Eye (tissue), 1 donor: ENCODE results near the gene DNM1.

Experiments used
- DNase-seq: peaks from one replicate; pipeline ENCODE4 v3.0.0-alpha.2; 2015

Gene DNM1

DNA sequence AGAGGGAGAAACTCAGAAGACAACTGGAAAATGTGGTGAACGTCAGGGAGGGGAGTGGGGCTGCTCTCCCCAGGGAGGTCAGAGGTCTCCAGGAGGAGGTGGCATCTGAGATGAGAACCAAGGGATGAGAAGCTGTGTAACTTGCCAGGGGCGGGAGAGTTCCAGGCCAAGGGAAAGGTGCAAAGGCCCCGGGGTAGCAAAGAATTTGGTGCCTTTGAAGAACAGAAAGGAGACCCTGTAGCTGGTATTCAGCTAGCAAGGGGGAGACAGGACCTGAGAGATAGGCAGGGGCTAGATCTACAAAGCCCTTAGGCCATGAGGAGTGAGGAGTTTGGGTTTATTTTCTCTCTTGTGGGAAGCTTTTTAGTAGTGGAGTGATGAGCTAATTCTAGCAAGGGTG lies 3.3 kb downstream of the DNM1 start:
- DNase-seq: no peak

DNA sequence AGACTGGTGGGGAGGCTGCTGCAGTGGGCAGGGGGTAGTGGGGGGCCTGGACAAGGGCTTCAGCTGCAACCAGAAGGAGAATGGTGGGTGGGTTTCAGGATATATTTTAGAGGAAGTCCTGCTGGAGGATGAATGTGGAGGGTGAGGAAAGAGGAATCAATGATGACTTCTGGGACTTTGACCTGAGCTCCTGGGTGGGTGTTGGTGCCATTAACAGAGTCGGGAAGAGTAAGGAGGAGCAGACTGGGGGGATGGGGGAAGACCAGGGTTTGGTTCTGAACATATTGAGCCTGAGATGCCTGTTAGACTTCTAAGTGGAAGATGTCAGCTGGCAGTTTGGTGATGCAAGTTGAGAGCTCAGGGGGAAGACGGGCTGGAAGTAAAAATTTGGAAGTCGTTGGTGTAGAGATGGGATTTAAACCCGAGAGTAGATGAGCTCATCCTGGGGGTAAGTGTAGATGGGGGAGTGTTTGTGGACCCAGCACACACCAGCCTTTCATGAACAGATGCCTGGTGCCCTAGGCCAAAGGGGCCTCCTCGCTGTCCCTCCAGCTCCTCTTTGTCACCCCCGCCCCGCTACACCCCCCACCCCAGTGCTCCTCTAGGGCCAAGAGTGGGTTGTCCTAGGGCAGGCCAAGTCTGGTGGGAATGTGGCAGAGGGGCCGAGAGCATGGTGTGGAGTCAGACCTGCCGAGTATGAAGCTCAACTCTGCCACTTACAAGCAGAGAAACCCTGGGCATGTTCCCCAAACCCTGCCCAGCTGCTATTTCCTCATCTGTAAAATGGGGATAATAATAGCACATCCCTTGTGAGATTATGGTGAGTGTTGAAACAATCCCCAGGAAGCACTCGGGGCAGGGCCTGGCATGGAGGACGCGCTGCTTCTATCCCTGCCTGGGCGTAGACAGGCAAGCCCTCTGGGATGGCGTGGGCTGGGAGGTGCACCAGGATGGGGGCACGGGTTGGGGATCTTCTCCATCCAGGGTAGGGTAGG lies 4.0 kb downstream of the DNM1 start:
- no peak for DNase-seq

DNA sequence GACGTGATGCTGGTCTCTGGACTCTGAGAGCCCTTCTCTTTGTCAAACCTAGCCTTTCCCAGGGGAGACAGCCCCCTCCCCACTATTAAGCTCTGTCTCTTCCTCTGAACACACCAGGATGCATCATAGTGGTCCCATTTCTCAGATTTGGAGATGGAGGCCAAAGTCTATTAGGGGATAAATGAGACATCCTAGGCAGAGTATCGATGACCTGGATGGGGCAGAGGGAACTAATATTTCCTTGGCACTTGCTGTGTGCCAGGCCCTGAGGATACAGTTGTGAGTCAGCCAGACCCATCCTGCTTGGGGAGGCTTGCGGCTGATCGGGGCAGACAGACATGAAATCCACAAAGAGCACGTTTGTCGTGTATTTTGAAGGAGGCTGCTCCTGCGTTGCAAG lies 5.2 kb downstream of the DNM1 start:
- DNase-seq: no peak

DNA sequence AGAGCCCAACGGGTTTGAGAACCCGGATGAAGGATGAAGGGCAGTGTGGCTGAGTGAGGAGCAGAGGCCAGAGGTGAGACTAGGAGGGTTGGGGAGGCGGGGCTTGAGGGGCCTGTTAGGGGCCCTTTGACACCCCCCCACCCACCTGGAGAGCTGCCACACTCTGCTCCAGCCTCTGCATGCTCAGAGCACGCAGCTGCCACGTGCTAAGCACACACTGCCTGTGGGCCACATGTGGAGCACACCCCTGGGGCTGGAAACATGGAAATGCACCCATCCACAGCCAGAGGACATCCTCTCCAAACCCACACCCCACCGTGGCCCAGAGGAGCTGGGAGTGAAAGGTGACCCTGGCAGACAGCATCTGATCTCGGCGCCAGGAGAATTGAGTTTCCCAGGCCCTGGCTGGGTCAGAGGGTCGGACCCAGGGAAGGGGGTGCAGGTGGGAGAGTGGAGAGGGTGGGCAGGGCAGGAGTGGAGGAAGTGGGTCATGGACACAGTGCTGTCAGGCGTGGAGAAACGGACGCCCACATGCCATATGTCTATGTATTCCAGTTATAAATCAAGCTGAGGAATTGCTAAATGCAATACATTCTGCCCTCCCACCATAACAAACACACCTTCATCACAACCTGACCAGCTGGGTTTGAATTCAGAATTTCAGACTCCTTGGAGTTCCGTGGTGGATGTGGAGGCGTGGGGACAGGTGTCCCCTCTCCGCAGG lies 5.9 kb downstream of the DNM1 start:
- DNase-seq: no peak

DNA sequence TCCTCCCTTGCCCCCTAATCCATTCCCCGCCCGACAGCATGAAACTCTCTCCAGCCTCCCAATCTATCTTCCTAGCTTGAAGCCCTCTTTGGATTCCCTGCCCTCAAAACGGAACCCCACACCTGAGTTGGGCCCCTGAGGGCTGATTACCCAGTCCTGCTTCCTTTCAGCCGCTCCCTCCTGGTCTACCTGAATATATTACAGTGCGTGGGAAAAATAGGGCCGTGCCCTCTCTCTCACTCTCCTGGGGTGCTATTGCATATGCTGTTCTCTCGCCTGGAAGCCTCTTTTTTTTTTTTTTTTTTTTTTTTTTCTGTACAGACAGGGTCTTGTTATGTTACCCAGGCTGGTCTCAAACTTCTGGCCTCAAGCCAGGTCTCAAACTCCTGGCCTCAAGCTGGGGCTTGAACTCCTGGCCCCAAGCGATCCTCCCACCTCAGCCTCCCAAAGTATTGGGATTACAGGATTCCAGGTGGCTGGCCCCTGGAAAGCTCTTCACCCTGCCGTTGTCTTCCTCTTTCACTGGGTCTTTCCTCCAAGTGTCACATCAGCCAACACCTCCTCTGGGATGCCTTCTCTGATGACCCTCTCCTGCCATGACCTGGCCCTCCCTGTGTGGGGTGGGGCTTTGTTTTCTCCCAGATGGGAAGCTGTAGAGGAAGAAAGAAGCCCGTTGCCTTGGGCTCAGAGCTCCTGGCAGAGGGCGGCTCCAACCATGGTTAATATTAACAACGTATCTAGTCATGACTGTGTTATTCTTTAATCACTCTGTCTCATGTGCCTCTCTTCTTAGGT lies 8.2 kb downstream of the DNM1 start:
- DNase-seq: no peak

DNA sequence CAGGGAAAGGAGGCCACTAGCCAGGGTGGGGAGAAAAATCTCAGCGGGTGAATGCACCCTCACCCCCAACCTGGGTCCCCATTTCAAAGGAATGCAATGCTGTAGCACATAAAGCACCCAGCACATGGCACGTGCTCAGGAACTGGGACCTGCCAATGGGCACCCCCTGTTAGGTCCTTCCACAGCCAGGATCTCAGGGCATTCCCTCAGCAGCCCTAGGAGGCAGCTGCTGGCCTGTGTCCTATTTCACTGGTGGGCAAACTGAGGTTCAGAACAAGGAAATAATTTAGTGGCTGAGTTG lies 8.8 kb downstream of the DNM1 start:
- no peak for DNase-seq

DNA sequence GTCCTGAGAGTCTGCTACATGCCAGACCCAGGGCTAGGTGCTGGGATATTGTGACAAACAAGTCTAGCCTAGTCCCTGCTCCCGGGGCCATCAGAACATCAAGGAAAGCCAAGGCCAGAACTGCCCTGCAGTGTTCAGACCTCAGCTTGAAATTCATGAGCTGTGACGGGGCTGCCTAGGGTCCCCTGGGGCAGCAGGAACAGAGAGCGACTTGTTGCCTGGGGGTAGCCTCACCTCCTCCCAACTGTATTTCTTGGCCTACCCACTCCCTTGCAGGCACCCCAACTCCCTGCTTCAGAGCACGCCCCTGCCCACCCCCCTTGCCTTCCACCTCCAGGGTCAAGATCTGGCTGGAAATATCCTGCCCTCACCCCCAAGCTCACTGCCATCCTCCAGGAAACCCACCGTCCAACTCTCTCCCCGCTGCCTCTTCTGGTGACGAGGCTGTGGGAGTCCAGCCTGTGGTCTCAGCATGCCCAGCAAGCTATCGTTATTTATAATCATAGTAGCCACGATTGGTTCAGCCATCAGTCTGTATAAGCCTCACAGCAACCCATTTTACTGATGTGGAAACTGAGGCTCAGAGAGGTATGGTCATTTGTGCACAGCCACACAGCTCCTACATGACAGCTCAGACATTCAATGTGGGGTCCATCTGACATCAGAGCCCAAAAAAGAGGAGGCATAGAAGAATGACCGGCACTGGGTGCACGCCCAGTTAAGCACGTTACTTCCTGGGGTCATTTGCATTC lies 10.7 kb downstream of the DNM1 start:
- no peak for DNase-seq

DNA sequence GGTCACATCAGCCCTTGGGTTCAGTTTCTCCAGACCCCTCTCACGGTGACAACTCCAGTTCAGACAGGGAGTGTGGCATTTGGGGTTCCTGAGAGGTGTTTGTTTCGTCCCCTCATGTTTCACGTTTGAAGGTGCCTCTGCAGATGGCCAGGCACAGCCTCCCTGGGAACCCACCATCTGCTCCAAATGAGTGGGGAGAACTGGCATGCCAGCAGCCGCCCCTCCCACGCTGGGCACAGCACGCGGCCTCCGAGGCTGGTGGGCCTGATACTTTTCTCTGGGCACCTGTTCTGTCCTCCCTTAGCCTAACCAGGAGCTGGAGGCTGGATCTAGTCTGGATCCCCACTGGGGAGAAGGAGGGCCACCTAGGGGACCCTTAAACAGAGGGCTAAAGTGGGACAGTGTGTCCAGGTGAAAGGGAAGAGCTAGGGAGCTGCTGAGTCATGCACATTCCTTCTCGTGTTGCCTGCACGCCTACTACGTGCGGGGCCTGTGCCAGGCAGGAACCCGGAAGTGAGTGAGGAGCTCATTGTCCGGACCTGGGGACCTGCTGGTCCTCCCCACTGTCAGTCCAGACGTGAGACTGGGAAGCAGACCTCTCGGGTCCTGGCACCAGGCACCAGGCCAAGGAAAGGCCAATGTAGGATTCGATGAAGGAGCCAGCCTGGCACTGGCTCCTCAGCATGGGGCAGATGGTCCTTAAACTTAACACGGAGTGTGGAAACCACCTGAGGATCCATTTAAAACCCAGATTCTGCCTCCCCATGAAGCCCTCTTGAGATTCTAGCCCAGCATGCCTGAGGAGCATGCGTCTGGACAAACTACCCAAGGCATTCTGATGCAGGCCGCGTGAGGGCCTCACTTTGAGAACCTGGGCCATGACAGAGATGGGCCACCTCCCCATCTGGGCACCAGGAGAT lies 11.7 kb downstream of the DNM1 start:
- DNase-seq: no peak

DNA sequence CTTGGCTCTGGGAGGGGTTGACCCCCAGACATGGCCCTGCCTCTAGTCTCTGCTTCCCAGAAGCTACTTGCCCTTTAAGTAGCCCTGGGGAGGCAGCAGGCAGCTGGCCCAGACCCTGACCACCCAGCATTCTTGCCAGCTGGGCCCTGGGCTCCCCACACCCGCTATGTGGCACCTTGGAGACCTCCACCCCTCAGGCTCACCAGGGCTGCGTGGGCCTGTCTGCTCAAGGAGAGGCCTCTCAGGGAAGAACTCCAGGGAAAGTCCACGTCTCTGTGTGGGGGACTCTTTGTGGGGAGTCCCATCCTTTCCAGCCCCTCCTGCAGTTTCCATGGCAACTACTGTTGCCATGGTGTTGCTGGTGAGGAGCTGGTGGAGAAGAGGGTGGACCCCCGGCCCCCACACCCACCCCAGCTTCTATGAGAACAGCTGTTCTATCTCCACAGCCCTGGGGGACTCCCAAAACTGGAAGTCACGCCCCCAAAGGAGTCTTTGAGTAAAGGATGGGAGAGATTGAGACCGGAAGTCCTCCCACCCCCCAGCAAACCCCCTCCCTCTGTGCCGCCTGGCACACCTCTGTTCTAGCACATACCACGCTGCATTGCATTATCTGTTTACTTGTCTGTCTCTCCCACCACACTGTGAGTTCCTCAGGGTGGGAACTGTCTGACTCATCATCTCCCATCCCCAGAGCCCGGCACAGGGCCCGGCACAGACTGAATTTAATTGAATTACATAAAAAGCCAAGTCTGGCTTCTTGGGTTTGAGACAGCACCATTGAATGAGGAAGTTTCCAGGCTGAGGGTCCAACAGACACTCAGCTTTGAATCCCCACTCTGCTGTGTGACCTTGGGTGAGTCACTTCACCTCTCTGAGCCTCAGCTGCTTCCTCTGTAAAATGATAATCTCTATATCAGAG lies 12.6 kb downstream of the DNM1 start:
- no peak for DNase-seq

DNA sequence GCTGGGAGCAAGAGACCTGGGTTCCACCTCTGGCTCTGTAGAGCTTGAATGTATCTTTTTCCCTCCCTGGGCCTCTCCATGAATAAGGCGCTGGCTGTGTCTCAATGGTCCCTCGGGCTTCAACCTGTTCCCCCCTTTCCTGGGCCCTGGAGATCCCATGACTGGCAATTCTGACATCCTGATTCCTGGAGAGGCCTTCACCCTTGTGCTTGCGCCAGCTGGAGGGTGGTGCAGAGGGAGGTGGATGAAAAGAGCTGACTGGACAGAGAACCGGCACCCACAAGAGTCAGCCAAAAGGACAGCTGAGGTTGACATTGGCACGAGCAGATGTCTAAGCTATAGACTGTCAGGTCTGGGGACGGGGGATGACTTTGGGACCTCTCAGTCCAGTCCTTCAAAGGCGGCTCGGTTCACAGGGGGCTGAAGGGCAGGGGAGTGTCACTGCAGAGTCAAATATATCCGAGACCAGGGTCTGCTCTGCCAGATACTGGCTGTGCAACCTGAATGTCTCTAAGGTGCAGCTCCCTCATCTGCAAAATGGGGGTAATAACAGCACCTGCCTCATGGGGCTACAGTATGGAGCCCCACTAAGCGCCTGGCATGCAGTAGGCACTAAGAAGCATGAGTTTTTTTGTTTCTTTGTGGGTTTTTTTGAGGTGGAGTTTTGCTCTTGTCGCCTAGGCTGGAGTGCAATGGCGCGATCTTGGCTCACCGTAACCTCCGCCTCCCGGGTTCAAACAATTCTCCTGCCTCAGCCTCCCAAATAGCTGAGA lies 13.8 kb downstream of the DNM1 start:
- DNase-seq: no peak

DNA sequence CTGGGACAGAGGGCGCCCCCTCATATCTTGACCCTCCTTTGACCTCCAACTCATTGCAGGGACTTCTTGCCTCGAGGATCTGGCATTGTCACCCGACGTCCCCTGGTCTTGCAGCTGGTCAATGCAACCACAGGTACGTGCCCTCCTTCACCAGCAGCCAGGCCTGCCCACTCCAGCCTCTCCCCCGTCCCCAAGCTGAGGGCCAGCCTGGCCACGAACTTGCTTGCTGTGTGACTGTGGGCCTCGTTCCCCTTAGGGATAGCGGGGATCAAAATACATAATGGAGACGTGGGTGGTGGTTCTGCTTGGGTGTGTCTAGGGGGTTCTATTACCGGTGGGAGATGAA lies 15.0 kb downstream of the DNM1 start:
- DNase-seq: no peak

DNA sequence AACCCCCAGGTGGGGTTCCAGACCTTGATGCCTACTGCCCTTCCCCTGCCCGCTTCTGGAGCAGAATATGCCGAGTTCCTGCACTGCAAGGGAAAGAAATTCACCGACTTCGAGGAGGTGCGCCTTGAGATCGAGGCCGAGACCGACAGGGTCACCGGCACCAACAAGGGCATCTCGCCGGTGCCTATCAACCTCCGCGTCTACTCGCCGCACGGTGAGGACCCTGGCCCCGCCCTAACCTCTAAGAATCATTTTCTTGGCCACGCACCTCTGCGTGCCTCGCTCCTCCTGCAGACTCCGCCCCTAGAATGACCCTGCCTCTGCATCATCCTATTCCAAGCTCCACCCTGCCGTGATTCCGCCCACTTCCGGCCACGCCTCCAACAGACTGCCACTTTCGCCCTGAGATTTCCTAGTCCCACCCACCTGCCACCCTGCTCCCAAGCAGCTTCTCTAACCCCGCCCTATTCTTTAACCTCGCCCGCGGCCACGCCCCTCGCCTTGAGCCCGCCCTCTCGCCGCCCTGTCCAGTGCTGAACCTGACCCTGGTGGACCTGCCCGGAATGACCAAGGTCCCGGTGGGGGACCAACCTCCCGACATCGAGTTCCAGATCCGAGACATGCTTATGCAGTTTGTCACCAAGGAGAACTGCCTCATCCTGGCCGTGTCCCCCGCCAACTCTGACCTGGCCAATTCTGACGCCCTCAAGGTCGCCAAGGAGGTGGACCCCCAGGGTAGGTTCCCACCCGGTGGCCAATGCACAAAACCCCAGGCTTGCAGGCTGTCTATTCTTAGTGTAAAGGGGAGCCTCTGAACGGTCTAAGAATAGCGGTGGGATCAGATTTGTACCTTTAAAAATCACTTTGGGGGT lies 15.6 kb downstream of the DNM1 start:
- DNase-seq: peak; percentile 97

DNA sequence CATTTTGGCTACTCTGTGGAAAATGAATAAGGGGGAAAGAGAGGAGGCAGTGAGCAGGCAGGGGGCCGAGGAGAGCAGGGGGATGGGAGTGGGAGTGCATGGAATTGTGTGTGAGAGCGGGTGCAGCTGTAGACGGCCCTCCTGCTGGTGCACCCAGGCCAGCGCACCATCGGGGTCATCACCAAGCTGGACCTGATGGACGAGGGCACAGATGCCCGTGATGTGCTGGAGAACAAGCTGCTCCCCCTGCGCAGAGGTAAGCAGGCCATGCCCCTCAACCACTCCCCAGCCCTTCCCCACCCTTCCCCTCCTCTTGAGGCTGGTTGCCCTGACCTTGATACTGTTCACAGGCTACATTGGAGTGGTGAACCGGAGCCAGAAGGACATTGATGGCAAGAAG lies 16.7 kb downstream of the DNM1 start:
- DNase-seq: no peak

DNA sequence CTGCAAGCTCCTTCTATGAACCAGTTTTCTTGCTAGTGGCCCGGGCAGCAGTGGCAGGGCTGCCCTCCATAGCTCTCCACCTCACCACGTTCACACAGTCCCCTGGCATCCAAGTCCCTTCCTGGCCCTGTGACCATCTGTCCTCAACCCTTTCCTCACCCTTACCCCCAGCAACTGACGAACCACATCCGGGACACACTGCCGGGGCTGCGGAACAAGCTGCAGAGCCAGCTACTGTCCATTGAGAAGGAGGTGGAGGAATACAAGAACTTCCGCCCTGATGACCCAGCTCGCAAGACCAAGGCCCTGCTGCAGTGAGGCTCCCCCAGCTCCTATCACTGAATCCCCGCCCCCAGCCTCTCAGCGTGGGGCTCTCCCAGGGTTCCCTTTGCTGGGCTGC lies 18.8 kb downstream of the DNM1 start:
- no peak for DNase-seq

DNA sequence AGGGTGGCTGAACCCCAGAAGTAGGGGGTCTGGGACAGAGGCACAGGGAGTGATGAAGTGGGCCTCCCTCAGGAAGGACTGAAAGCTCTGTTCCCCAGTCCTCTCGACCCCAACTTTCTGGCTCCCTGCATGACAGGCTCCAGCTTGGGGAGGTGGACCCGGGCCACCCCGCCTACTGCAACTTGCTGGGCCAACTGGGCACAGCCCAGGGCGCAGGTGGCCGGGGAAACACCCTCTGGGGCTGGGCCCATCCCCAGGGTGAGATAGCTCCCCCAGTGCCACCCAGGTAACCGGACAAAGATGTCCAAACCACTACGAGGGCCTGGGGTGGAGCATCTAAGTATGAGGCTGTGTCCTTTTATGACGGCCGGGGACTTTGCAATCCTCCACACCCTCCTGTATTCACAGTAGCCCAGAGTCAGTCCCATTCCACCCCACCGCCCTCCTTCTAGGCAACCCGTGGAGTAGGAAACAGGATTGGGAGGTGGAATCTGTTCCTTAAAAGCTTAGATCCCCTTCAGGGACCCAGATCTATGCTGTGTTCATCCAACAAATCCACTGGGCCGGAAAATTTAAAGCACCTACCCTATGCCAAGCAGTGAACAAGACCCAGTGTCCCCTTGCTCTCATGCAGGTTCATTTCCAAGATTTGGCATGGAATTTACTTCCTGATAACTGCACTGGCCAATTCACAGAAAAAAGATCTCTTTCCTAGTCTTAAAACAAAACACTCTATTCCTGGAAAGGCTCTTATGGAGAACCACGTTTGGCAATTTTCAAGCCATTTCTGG lies 19.9 kb downstream of the DNM1 start:
- no peak for DNase-seq

DNA sequence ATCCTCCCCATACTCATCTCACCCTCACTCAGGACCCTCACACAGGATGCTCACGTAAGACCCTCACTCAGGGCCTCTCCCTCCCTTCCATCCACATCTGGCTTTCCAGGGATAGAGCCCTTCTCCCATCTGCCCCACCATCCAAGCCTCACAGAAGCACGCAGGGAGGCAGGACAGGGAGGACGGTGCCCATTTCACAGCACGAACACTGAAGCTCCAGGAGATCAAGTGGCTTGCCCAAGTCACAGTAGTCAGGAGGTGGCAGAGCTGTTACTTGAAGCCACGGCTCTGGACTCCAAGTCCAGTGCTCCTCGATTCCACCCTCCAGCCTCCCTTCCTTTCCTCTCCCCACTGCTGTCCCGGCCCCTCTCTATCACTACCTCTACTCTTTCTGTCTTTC lies 21.7 kb downstream of the DNM1 start:
- no peak for DNase-seq

DNA sequence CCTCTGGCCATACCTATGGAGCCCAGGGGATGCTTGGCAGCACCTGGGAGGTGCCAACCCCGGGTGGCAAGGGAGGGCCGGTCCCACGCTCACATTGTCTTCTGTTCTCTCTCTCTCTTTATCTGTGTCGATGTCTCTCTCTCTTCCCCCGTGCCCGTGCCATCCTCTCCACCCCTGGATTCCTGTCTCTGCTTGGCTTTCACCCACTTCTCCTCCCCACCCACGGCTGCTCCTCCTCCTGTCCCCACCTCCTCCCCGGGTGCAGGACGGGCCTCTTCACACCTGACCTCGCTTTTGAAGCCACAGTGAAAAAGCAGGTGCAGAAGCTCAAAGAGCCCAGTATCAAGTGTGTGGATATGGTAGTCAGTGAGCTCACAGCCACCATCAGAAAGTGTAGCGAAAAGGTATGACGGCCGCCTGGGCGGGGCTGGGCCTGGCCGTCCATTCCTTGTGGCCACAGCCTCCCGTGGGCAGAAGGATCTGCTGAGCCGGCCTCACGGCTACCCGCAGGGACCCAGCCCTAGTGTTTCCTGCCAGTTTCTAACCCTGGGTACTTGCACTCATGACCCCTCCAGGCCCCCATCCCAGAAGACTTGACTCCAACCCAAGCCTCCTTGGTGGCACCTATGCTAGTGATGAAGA lies 22.7 kb downstream of the DNM1 start:
- DNase-seq: no peak
